Diencephalon (tissue), 1 donor: Measurements from ENCODE around the gene MORF4L1. TPM values are rescaled to one million over a fixed set of nuclear protein-coding genes. Genes with fewer than 3 reads are reported as not detected.

Source experiments
- small RNA-seq: library from RNA; depleted of rRNA; stranded (forward); fragments of <200 nt; gene quantifications from one replicate; pipeline ENCODE3, GENCODE V24; 2014
- total RNA-seq: library from RNA; depleted of rRNA; stranded (reverse); fragments of >200 nt; gene quantifications from one replicate; pipeline ENCODE4 v1.2.3, GENCODE V29; 2014

The MORF4L1 gene, protein sequence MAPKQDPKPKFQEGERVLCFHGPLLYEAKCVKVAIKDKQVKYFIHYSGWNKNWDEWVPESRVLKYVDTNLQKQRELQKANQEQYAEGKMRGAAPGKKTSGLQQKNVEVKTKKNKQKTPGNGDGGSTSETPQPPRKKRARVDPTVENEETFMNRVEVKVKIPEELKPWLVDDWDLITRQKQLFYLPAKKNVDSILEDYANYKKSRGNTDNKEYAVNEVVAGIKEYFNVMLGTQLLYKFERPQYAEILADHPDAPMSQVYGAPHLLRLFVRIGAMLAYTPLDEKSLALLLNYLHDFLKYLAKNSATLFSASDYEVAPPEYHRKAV
- total RNA-seq = 931 TPM

DNA sequence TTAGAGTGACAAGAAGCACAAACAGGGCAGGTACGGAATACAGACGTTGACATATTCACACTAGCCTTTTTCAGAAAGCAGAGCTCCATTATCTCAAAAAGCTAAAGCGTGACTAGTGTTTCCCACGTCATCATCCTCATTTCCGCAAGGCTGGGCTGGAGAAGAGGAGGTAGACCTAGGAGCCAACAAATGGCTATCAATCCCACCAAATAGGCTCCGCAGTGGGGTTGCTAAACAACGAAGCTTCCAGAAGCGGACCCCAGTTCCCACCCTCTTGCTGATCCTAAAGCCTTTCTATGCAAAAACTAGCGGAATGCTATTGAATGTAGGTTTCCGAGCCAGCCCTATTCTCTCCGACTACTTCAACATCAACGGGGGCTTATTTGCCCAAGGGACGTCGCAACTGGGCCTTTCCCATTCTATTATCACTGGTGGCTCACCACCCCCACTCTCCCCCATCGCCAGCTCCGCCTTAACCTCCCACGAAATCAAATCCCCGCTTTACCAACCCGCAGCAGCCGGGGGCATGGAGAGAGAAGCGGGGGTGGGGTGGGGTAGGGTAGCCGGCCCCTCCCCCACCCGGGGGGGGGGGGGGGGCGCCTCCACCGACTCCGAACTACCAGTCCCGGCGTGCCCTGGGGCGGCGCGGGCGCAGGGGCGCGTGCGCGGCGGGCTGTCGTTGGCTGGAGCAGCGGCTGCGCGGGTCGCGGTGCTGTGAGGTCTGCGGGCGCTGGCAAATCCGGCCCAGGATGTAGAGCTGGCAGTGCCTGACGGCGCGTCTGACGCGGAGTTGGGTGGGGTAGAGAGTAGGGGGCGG, at the start of gene MORF4L1:
Gene MORF4L1, plus strand, starts transcription at position 736 of the 817 bp plus-strand sequence. CDS start 128 bp downstream, outside the sequence.

DNA sequence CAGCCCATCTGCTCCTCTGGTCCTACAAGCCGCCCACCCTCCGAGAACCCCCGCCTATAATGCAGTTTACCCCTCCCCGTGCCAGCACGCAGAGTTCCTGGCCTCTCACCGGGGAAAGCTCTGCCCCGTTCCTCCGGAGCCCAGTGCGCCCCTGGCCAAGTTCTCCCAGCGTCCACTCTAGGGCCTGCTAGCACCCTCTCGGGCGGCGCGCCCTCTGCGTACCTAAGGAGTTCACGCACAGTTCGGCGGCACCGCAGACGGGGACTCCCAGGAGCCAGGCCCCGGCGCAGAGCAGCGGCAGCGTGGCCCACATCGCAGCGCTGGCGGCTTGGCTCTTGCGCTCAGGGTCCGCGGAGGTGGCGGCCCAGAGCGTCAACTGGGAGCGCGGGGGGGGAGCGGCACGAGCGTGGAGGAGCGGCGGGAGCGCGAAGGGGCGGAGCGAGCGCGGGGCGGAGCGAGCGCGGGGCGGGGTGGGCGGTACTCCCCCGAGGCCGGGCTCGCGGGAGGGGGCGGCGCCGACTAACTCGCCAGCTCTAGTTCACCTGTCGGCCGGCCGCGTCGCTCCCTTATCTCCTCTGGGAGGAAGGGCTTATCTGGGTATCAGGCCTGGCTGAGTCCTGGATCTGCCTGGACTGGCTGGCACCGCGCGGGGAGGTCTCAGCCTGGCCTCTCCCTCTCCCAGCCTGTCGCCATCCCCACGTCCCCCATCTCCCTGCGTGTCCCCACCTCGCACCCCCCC, 72.1 kb downstream of the MORF4L1 start, which contains the start of gene CTSH:
Gene CTSH, minus strand, starts transcription at position 378 of the 739 bp plus-strand sequence. Its CDS starts 65 bp downstream, at position 313.

Small RNAs within 50 kb of the gene (small RNA-seq; reads per million reads assigned to genes)
- not detected for gene RNU6-415P

Other genes starting within 250 kb of the MORF4L1 start
- 1.8 TPM for gene CHRNB4, start 231.7 kb upstream of the MORF4L1 start, total RNA-seq
- gene ADAMTS7, start 61.4 kb upstream of the MORF4L1 start, total RNA-seq = 6.0 TPM
- 32.3 TPM for gene CTSH, start 72.2 kb downstream of the MORF4L1 start, total RNA-seq
- gene RASGRF1, start 217.9 kb downstream of the MORF4L1 start, total RNA-seq = 26.1 TPM